HCT116 (cell line): ENCODE data around the gene GLT6D1. TPM values are rescaled to one million over a fixed set of nuclear protein-coding genes. Genes with fewer than 3 reads are reported as not detected.

Source experiments
- ATAC-seq: fragments of 200-7000 bp; cut with Tn5 transposase; 2 replicates; pipeline ENCODE4 v1.9.1; 2020; ENCODE audit warnings: mild to moderate bottlenecking, moderate library complexity
- BruUV-seq: library from RNA; stranded (reverse); fragments of 400-500 nt; replicated peaks from 2 replicates; lab custom pipeline; 2021; lab: Mats Ljungman, UMichigan
- CTCF ChIA-PET: fragments of 300-600 bp; sonication (Branson Sonifier 250); formaldehyde crosslinking; loops from one replicate; lab custom pipeline; 2021; ENCODE audit warnings: antibody characterized with exemption; lab: Charles Lee
- POLR2A ChIA-PET: fragments of 300-600, 350-600 bp; sonication (Branson Sonifier 250); formaldehyde crosslinking; loops from one replicate; lab custom pipeline; 2021; ENCODE audit warnings: antibody characterized with exemption; lab: Charles Lee
- RAD21 ChIA-PET, 2 experiments: fragments of 300-600 bp; sonication (Branson Sonifier 250); formaldehyde crosslinking; loops; one replicate each; lab custom pipeline; 2023; ENCODE audit warnings: low total read pairs in 2 of 2; ENCODE audit not compliant: uncharacterized antibody in 2 of 2, unreplicated experiment in 2 of 2, low non-redundant PET in 1 of 2; lab: Charles Lee
- DNase-seq: peaks from one replicate; pipeline ENCODE4 v3.0.0-alpha.2; 2010; ENCODE audit warnings: low read depth, low spot score
- H2AFZ ChIP-seq: fragments of 200-600 bp; shearing (Covaris generic), sonication (generic); 2 replicates; pipeline ENCODE4 v1.6.1; 2017; ENCODE audit warnings: low read depth, mixed run types, mixed read lengths, antibody characterized with exemption, low read length; ENCODE audit not compliant: poor library complexity, severe bottlenecking
- H3K27ac ChIP-seq: 2 replicates; pipeline ENCODE4 v1.5.1; 2012; ENCODE audit warnings: low read depth, low read length
- H3K27me3 ChIP-seq: fragments of 200-600 bp; sonication (generic); 2 replicates; pipeline ENCODE4 v1.6.1; 2016; ENCODE audit warnings: mixed run types, low read length, mixed read lengths; ENCODE audit not compliant: insufficient read depth
- H3K36me3 ChIP-seq, 2 experiments: fragments of 200-500 bp in 1 of 2; fragments of 200-600 bp in 1 of 2; sonication (Bioruptor generic) in 1 of 2; sonication (generic) in 1 of 2; 2 replicates each; pipeline versions ENCODE4 v1.5.1 to v1.6.1; 2014 to 2016; ENCODE audit warnings: low read length in 2 of 2, inconsistent platforms in 1 of 2, mixed read lengths in 1 of 2, mixed run types in 1 of 2; ENCODE audit not compliant: insufficient read depth in 2 of 2, control insufficient read depth in 1 of 2
- H3K4me1 ChIP-seq, 2 experiments: fragments of 200-600 bp in 1 of 2; sonication (generic) in 1 of 2; 2 replicates each; pipeline versions ENCODE4 v1.5.1 to v1.6.1; 2012 to 2017; ENCODE audit warnings: low read length in 2 of 2, inconsistent platforms in 1 of 2, mild to moderate bottlenecking in 1 of 2, mixed read lengths in 1 of 2, mixed run types in 1 of 2, moderate library complexity in 1 of 2; ENCODE audit not compliant: insufficient read depth in 2 of 2, control insufficient read depth in 1 of 2
- H3K4me2 ChIP-seq: fragments of 200-600 bp; sonication (generic); 2 replicates; pipeline ENCODE4 v1.6.1; 2017; ENCODE audit warnings: mixed run types, low read length, mixed read lengths
- H3K4me3 ChIP-seq, 2 experiments: fragments of 200-600 bp in 1 of 2; sonication (generic) in 1 of 2; replicated peaks in 1 of 2; 2 replicates each; pipeline ENCODE4 v1.5.1; 2011 to 2016; ENCODE audit warnings: low read length in 2 of 2, control low read depth in 1 of 2, low read depth in 1 of 2, mild to moderate bottlenecking in 1 of 2, mixed read lengths in 1 of 2, mixed run types in 1 of 2
- H3K79me2 ChIP-seq: fragments of 200-600 bp; sonication (generic); 2 replicates; pipeline ENCODE4 v1.6.1; 2017; ENCODE audit warnings: mild to moderate bottlenecking, mixed run types, low read length, moderate library complexity, mixed read lengths; ENCODE audit not compliant: insufficient read depth
- H3K9ac ChIP-seq: fragments of 200-600 bp; sonication (generic); 2 replicates; pipeline ENCODE4 v1.6.1; 2016; ENCODE audit warnings: low read length, mixed read lengths
- H3K9me2 ChIP-seq: fragments of 200-600 bp; sonication (generic), shearing (Covaris generic); 2 replicates; pipeline ENCODE4 v1.6.1; 2017; ENCODE audit warnings: mixed run types, mild to moderate bottlenecking, moderate library complexity; ENCODE audit not compliant: insufficient read depth
- H3K9me3 ChIP-seq, 2 experiments: fragments of 200-500 bp in 1 of 2; fragments of 200-600 bp in 1 of 2; sonication (Bioruptor generic) in 1 of 2; sonication (generic) in 1 of 2; 2 replicates each; pipeline ENCODE4 v1.6.1; 2014 to 2017; ENCODE audit warnings: low read length in 2 of 2, mixed read lengths in 2 of 2, inconsistent platforms in 1 of 2, low read depth in 1 of 2, mild to moderate bottlenecking in 1 of 2, mixed run types in 1 of 2, moderate library complexity in 1 of 2; ENCODE audit not compliant: control insufficient read depth in 1 of 2, insufficient read depth in 1 of 2
- H4K20me1 ChIP-seq: fragments of 200-600 bp; sonication (generic), shearing (Covaris generic); 2 replicates; pipeline ENCODE4 v1.6.1; 2017; ENCODE audit warnings: mixed run types, mild to moderate bottlenecking, moderate library complexity; ENCODE audit not compliant: insufficient read depth
- ATF3 ChIP-seq: IDR thresholded peaks from 2 replicates; pipeline ENCODE4 v1.6.1; 2012
- CTCF ChIP-seq, 3 experiments: fragments of 200-600 bp in 1 of 3; sonication (generic) in 1 of 3; IDR thresholded peaks in 2 of 3; conservative IDR thresholded peaks in 1 of 3; 2 replicates each; pipeline ENCODE4 v1.5.1; 2012 to 2017; ENCODE audit warnings: low read depth in 2 of 3, low read length in 2 of 3, antibody characterized with exemption in 1 of 3, borderline replicate concordance in 1 of 3, control low read depth in 1 of 3, mild to moderate bottlenecking in 1 of 3, mixed read lengths in 1 of 3, mixed run types in 1 of 3, moderate library complexity in 1 of 3; ENCODE audit not compliant: insufficient read depth in 1 of 3
- SIN3A ChIP-seq: IDR thresholded peaks from 2 replicates; pipeline ENCODE4 v1.6.1; 2012; ENCODE audit warnings: low read depth
- intact Hi-C: fragments of 100-400 bp; cut with micrococcal nuclease; formaldehyde crosslinking; loops from 2 replicates; pipeline ENCODE4 v1.10.0; 2022
- total RNA-seq: library from RNA; stranded (reverse); gene quantifications from one replicate; pipeline ENCODE4 v1.2.1, GENCODE V29; 2021; ENCODE audit not compliant: unreplicated experiment

Gene GLT6D1
- total RNA-seq, 1 experiment from 2014 or later, result not detected

- no peaks in the 10 kb centered on the region for H3K27me3 ChIP-seq
- intact Hi-C loops, result no loop called here
- no peak for TF ChIP-seq ATF3
These were observed 26.9 kb downstream of the GLT6D1 start for GRCh38 chr9:135612437-135612836.

GRCh38 chr9:135611875-135612209, 27.5 kb downstream of the GLT6D1 start:
- H3K27me3 ChIP-seq, result no peaks in the 10 kb centered on the region
- intact Hi-C loops, result no loop called here
- H3K27ac ChIP-seq, result no peak overlapping the region
- H2AFZ ChIP-seq, result no peak overlapping the region
- H3K9ac ChIP-seq, result no peak overlapping the region
- ChIA-PET CTCF (no interaction called here), RAD21 (no interaction called here), POLR2A (no interaction called here)
- no peaks in the 10 kb centered on the region for H3K36me3 ChIP-seq
- H3K4me3 ChIP-seq, result no peak overlapping the region
- DNase-seq (no peak), ATAC-seq (no peak)
- BruUV-seq, result no TSS peak
- H3K9me3 ChIP-seq, result no peaks in the 10 kb centered on the region
- TF ChIP-seq CTCF (IDR thresholded peaks at IDR 0.05 in 2 of 3, conservative IDR thresholded peaks at IDR 0.05 in 1 of 3; ENCODE audit: borderline replicate concordance in 1 of 3, insufficient read depth in 1 of 3, low read depth in 2 of 3, low read length in 2 of 3), result no peak
- TF ChIP-seq SIN3A, result no peak
- no peak for TF ChIP-seq ATF3
- H3K4me2 ChIP-seq, result no peak overlapping the region
- H4K20me1 ChIP-seq, result no peaks in the 10 kb centered on the region
- no peaks in the 10 kb centered on the region for H3K4me1 ChIP-seq
- no peaks in the 10 kb centered on the region for H3K79me2 ChIP-seq
- no peaks in the 10 kb centered on the region for H3K9me2 ChIP-seq

More at GRCh38 chr9:135612437-135612836, 26.9 kb downstream of the GLT6D1 start:
- POLR2A ChIA-PET, result no interaction called here
- Histone ChIP-seq H2AFZ (no peak overlapping the region), H3K9ac (no peak overlapping the region), H4K20me1 (no peaks in the 10 kb centered on the region), H3K4me1 (no peaks in the 10 kb centered on the region), H3K9me3 (no peaks in the 10 kb centered on the region), H3K4me3 (no peak overlapping the region), H3K27ac (no peak overlapping the region), H3K4me2 (no peak overlapping the region), H3K79me2 (no peaks in the 10 kb centered on the region), H3K9me2 (no peaks in the 10 kb centered on the region), H3K36me3 (no peaks in the 10 kb centered on the region)
- DNase-seq, result no peak
- CTCF ChIA-PET, result interaction anchor here (0.8 kb wide), 1 partner anchor 9 kb away, joined by 3 read pairs; no protein-coding TSS in a partner anchor
- BruUV-seq, result no TSS peak
- RAD21 ChIA-PET, result no interaction called here
- ATAC-seq, result no peak
